Fibroblast of lung (primary cell): ENCODE results near the gene C11orf42.
A peak's percentile ranks its signal among the peaks of the same experiment; 100 is the strongest.

Experiments
- EZH2 ChIP-seq: IDR thresholded peaks from 2 replicates; pipeline ENCODE4 v1.5.1; 2012; ENCODE audit warnings: low read length, control low read depth, mild to moderate bottlenecking; ENCODE audit errors: missing control alignments
- TF ChIP-seq, protein P1 (sequence below), 2 donors: IDR thresholded peaks in 1 of 2; conservative IDR thresholded peaks in 1 of 2; 1 replicate in 1 of 2; 2 replicates in 1 of 2; pipeline ENCODE4 v1.5.1; 2011 to 2012; ENCODE audit warnings: low read length in 2 of 2, control low read depth in 1 of 2, inconsistent platforms in 1 of 2, low read depth in 1 of 2, mild to moderate bottlenecking in 1 of 2

DNA sequence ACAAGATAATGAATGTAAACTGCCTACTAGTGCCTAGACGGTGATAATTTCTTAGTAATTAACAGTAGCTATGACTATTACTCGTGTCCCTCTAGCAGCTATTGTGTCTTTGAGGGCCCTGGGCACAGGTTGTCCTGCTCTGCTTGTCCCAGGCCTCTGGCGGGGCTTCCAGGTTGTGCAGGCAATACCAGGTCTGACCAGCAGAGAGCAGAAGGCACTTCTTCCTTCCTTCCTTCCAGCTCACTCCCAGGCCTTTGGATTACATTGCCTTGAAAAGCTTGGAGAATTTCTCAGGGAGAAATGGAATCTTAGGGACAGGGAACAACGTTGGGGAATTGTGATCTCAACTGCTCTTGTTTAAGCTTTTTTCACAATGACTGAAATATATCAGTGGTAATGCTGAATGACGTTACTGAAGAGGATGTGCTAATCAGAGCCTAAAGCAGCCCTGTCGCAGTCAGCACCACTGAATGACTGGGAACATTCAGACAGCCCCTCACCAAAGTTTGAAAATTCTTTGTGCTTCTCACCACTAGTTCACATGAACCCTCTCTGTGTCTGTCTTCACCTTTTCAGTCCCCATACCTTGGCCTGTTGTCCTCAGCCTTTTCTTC is 45.9 kb downstream of the C11orf42 start:
- TF ChIP-seq, protein P1, sequence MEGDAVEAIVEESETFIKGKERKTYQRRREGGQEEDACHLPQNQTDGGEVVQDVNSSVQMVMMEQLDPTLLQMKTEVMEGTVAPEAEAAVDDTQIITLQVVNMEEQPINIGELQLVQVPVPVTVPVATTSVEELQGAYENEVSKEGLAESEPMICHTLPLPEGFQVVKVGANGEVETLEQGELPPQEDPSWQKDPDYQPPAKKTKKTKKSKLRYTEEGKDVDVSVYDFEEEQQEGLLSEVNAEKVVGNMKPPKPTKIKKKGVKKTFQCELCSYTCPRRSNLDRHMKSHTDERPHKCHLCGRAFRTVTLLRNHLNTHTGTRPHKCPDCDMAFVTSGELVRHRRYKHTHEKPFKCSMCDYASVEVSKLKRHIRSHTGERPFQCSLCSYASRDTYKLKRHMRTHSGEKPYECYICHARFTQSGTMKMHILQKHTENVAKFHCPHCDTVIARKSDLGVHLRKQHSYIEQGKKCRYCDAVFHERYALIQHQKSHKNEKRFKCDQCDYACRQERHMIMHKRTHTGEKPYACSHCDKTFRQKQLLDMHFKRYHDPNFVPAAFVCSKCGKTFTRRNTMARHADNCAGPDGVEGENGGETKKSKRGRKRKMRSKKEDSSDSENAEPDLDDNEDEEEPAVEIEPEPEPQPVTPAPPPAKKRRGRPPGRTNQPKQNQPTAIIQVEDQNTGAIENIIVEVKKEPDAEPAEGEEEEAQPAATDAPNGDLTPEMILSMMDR (conservative IDR thresholded peaks at IDR 0.05 in 1 of 2, IDR thresholded peaks at IDR 0.05 in 1 of 2; ENCODE audit: low read depth in 1 of 2, low read length in 2 of 2): peak; percentile 88 to 98
- no peak for TF ChIP-seq EZH2
